LNCAP (cell line): ENCODE results near the gene ANKK1.
A peak's percentile ranks its signal among the peaks of the same experiment; 100 is the strongest.

Experiments
- CTCF ChIP-seq: fragments of 450-650 bp; IDR thresholded peaks from 2 replicates; pipeline ENCODE4 v1.5.1; 2017; ENCODE audit warnings: mild to moderate bottlenecking

The ANKK1 gene

GRCh38 chr11:113387605-113388211, at the start of gene ANKK1:
Gene ANKK1 (plus strand): TSS chr11:113387779. CDS start chr11:113387885, 106 bp downstream.
- 0 out of 2 replicates have a peak, but pooled peaks have one; percentile 10 for TF ChIP-seq CTCF

- TF ChIP-seq CTCF: no peak
Measured at GRCh38 chr11:113338730-113339129, 48.8 kb upstream of the ANKK1 start.

GRCh38 chr11:113339929-113340589, 47.5 kb upstream of the ANKK1 start:
- TF ChIP-seq CTCF: no peak

- no peak for TF ChIP-seq CTCF
Measured at GRCh38 chr11:113341388-113342165, 46.0 kb upstream of the ANKK1 start.

GRCh38 chr11:113345978-113346377, 41.6 kb upstream of the ANKK1 start:
- TF ChIP-seq CTCF: no peak

- no peak for TF ChIP-seq CTCF
Measured at GRCh38 chr11:113349528-113349927, 38.1 kb upstream of the ANKK1 start.

GRCh38 chr11:113350336-113351067, 37.1 kb upstream of the ANKK1 start:
- no peak for TF ChIP-seq CTCF
